B cell (primary cell): ENCODE measurements around the gene IL25. TPM values are rescaled to one million over a fixed set of nuclear protein-coding genes. Genes with fewer than 3 reads are reported as not detected.

Source experiments
- ATAC-seq: fragments of 200-7000 bp; cut with Tn5 transposase; one replicate; pipeline ENCODE4 v1.10.0; 2021; ENCODE audit warnings: low read depth, mild to moderate bottlenecking, moderate number of reproducible peaks, moderate library complexity
- CTCF ChIA-PET: fragments of 350-600 bp; sonication (Branson Sonifier 250); formaldehyde crosslinking; loops from one replicate; lab custom pipeline; 2021; ENCODE audit warnings: antibody characterized with exemption, inconsistent platforms; lab: Charles Lee
- POLR2A ChIA-PET: fragments of 350-600 bp; sonication (Branson Sonifier 250); formaldehyde crosslinking; loops from one replicate; lab custom pipeline; 2021; ENCODE audit warnings: antibody characterized with exemption; lab: Charles Lee
- DNase-seq: peaks from one replicate; pipeline ENCODE4 v3.0.0; 2013
- H2AFZ ChIP-seq: 2 replicates; pipeline ENCODE4 v1.6.1; 2012; ENCODE audit warnings: mild to moderate bottlenecking, low read depth, low read length; ENCODE audit not compliant: insufficient read depth, poor library complexity, severe bottlenecking
- H3K27ac ChIP-seq, 2 donors: 1 replicate in 1 of 2; 2 replicates in 1 of 2; pipeline ENCODE4 v1.5.1; 2012 to 2013; ENCODE audit warnings: low read length in 2 of 2, mild to moderate bottlenecking in 2 of 2, moderate library complexity in 1 of 2
- H3K27me3 ChIP-seq, 4 experiments: fragments of 200-600 bp in 1 of 4; sonication (generic) in 1 of 4; replicated peaks in 1 of 4; 1 replicate in 2 of 4; 2 replicates in 2 of 4; pipeline versions ENCODE4 v1.6.1 to v1.7.0; 2013 to 2016; ENCODE audit warnings: low read length in 3 of 4, mild to moderate bottlenecking in 2 of 4, mixed read lengths in 1 of 4, moderate library complexity in 1 of 4; ENCODE audit not compliant: insufficient read depth in 4 of 4, control insufficient read depth in 3 of 4; ENCODE audit errors: control extremely low read depth in 1 of 4
- H3K36me3 ChIP-seq, 2 experiments: replicated peaks in 1 of 2; 1 replicate in 1 of 2; 2 replicates in 1 of 2; pipeline versions ENCODE4 v1.6.1 to v1.7.1; 2013; ENCODE audit warnings: low read length in 1 of 2; ENCODE audit not compliant: insufficient read depth in 2 of 2, control insufficient read depth in 1 of 2; ENCODE audit errors: control extremely low read depth in 1 of 2, extremely low read depth in 1 of 2
- H3K4me1 ChIP-seq, 2 donors: fragments of 200-600 bp in 1 of 2; sonication (generic) in 1 of 2; 1 replicate in 1 of 2; 2 replicates in 1 of 2; pipeline versions ENCODE4 v1.5.1 to v1.6.1; 2013 to 2017; ENCODE audit warnings: low read length in 2 of 2; ENCODE audit not compliant: control insufficient read depth in 2 of 2, insufficient read depth in 2 of 2
- H3K4me2 ChIP-seq: replicated peaks from 2 replicates; pipeline ENCODE3; 2012; ENCODE audit warnings: mild to moderate bottlenecking, low read depth, low read length; ENCODE audit not compliant: poor library complexity, severe bottlenecking
- H3K4me3 ChIP-seq, 5 experiments: fragments of 200-600 bp in 1 of 5; sonication (generic) in 1 of 5; 1 replicate in 3 of 5; 2 replicates in 2 of 5; pipeline versions ENCODE4 v1.5.1 to v1.7.0; 2011 to 2016; ENCODE audit warnings: low read length in 4 of 5, mild to moderate bottlenecking in 4 of 5, low read depth in 2 of 5, control low read depth in 1 of 5, moderate library complexity in 1 of 5; ENCODE audit not compliant: insufficient read depth in 1 of 5; ENCODE audit errors: control extremely low read depth in 1 of 5, extremely low read depth in 1 of 5
- H3K79me2 ChIP-seq: fragments of 200-600 bp; sonication (generic); one replicate; pipeline ENCODE4 v1.6.0; 2016; ENCODE audit warnings: low read length; ENCODE audit not compliant: control insufficient read depth, insufficient read depth
- H3K9ac ChIP-seq: fragments of 200-600 bp; sonication (generic); 2 replicates; pipeline ENCODE4 v1.6.1; 2017; ENCODE audit warnings: mild to moderate bottlenecking, low read length, moderate library complexity
- H3K9me3 ChIP-seq, 3 donors: one replicate each; pipeline versions ENCODE4 v1.6.1 to v1.7.1; 2013; ENCODE audit warnings: low read length in 2 of 3; ENCODE audit not compliant: control insufficient read depth in 2 of 3, insufficient read depth in 1 of 3; ENCODE audit errors: control extremely low read depth in 1 of 3
- H4K20me1 ChIP-seq: 2 replicates; pipeline ENCODE4 v1.6.0; 2012; ENCODE audit warnings: mild to moderate bottlenecking, low read length; ENCODE audit not compliant: insufficient read depth, control insufficient read depth, poor library complexity, severe bottlenecking
- H3K27ac Mint-ChIP-seq: one replicate; pipeline ENCODE4 v1.8.0; 2021; ENCODE audit warnings: mixed read lengths
- H3K27me3 Mint-ChIP-seq: one replicate; pipeline ENCODE4 v1.8.0; 2021; ENCODE audit warnings: mixed read lengths
- H3K4me1 Mint-ChIP-seq: one replicate; pipeline ENCODE4 v1.8.0; 2021; ENCODE audit warnings: mixed read lengths
- H3K4me3 Mint-ChIP-seq: one replicate; pipeline ENCODE4 v1.8.0; 2021; ENCODE audit warnings: mixed read lengths
- H3K9me3 Mint-ChIP-seq: one replicate; pipeline ENCODE4 v1.8.0; 2022; ENCODE audit warnings: mixed read lengths; ENCODE audit not compliant: insufficient read depth
- CTCF ChIP-seq: fragments of 200-600 bp; IDR thresholded peaks from one replicate; pipeline ENCODE4 v1.8.0; 2022; ENCODE audit warnings: antibody characterized with exemption, mild to moderate bottlenecking
- EZH2 ChIP-seq: IDR thresholded peaks from 2 replicates; pipeline ENCODE4 v1.6.1; 2012; ENCODE audit warnings: borderline replicate concordance, low read depth, mild to moderate bottlenecking, moderate library complexity, low read length; ENCODE audit not compliant: insufficient read depth, poor library complexity, severe bottlenecking
- WGBS: methylation state at CpG from one replicate; pipeline ENCODE4 v1.1.5; 2013; ENCODE audit warnings: missing lambda C conversion rate; ENCODE audit not compliant: insufficient coverage; 5-methylcytosine and 5-hydroxymethylcytosine counted together
- intact Hi-C: fragments of 100-400 bp; cut with micrococcal nuclease; formaldehyde crosslinking; loops from one replicate; pipeline ENCODE4 v1.10.0; 2022
- polyA plus RNA-seq: library from polyadenylated mRNA; depleted of rRNA; stranded (reverse); fragments of >200 nt; gene quantifications from 2 replicates; pipeline ENCODE4 v1.2.3, GENCODE V29; 2012
- total RNA-seq, 2 donors: library from RNA; stranded (reverse); fragments of 120-200 nt in 1 of 2; gene quantifications; 1 replicate in 1 of 2; 2 replicates in 1 of 2; pipeline versions ENCODE4 v1.2.3 to v1.2.4, GENCODE V29; 2013 to 2022

Gene IL25
- total and polyA plus RNA-seq, 2 donors (not counting 1 experiment from before 2014, with no cell fraction given): not detected

GRCh38 chr14:23404331-23404900 lies 31.8 kb downstream of the IL25 start:
- TF ChIP-seq EZH2 (no peak), CTCF (no peak)
- no peak overlapping the region for H3K4me2 ChIP-seq
- H3K27ac ChIP-seq: no peak overlapping the region
- DNase-seq: no peak
- no peak for ATAC-seq
- peaks cover 0 to 41% (median 13%) of the 10 kb centered on the region in 4 experiments for H3K27me3 ChIP-seq
- no peaks in the 10 kb centered on the region for H3K9me3 ChIP-seq
- H4K20me1 ChIP-seq: no peaks in the 10 kb centered on the region
- peaks cover 18% of the 10 kb centered on the region for H3K4me1 Mint-ChIP-seq
- H3K27ac Mint-ChIP-seq: no peak overlapping the region
- H3K4me1 ChIP-seq: peaks cover 4 to 12% of the 10 kb centered on the region in 2 donors
- no peak overlapping the region for H3K4me3 ChIP-seq
- H3K9ac ChIP-seq: no peak overlapping the region
- H3K27me3 Mint-ChIP-seq: peaks cover 57% of the 10 kb centered on the region
- H3K4me3 Mint-ChIP-seq: no peak overlapping the region
- intact Hi-C loops: no loop called here
- no peaks in the 10 kb centered on the region for H3K36me3 ChIP-seq
- POLR2A ChIA-PET: no interaction called here
- no peak overlapping the region for H2AFZ ChIP-seq
- CTCF ChIA-PET: no interaction called here
- no peaks in the 10 kb centered on the region for H3K79me2 ChIP-seq
- WGBS: 93% methylated on average over 14 of the region's 14 CpGs
- H3K9me3 Mint-ChIP-seq: no peaks in the 10 kb centered on the region

- Mint-ChIP-seq H3K4me1 (peaks cover 18% of the 10 kb centered on the region), H3K9me3 (no peaks in the 10 kb centered on the region), H3K27ac (no peak overlapping the region), H3K27me3 (peaks cover 60% of the 10 kb centered on the region), H3K4me3 (no peak overlapping the region)
- Histone ChIP-seq H3K4me1 (peaks cover 4 to 12% of the 10 kb centered on the region in 2 donors), H2AFZ (no peak overlapping the region), H3K27ac (no peak overlapping the region), H3K27me3 (peaks cover 0 to 42% (median 13%) of the 10 kb centered on the region in 4 experiments), H3K9ac (no peak overlapping the region), H3K9me3 (no peaks in the 10 kb centered on the region), H3K36me3 (no peaks in the 10 kb centered on the region), H3K79me2 (no peaks in the 10 kb centered on the region), H3K4me2 (no peak overlapping the region), H4K20me1 (no peaks in the 10 kb centered on the region), H3K4me3 (no peak overlapping the region)
- ChIA-PET POLR2A (no interaction called here), CTCF (no interaction called here)
- intact Hi-C loops: no loop called here
- no peak for ATAC-seq
- TF ChIP-seq CTCF (no peak), EZH2 (no peak)
- WGBS: 88% methylated on average over 9 of the region's 10 CpGs
- DNase-seq: no peak
These were observed 32.5 kb downstream of the IL25 start for GRCh38 chr14:23405096-23405495.
